OCI-LY1 (cell line): ENCODE measurements around the gene SELENOW.
A peak's percentile ranks its signal among the peaks of the same experiment; 100 is the strongest.
"Not testable (repeated sequence)": the region's sequence is repeated elsewhere in the genome, so short reads cannot be mapped to it uniquely, and the experiment has no call there.

Experiments
- H2AFZ ChIP-seq: fragments of 200-600 bp; sonication (generic), shearing (Covaris generic); 2 replicates; pipeline ENCODE4 v1.6.0; 2014; ENCODE audit warnings: antibody characterized with exemption, mild to moderate bottlenecking, low read length
- H3F3A ChIP-seq: fragments of 200-600 bp; sonication (generic), shearing (Covaris generic); 2 replicates; pipeline ENCODE4 v1.6.0; 2014; ENCODE audit warnings: mild to moderate bottlenecking, antibody characterized with exemption, low read length, moderate library complexity; ENCODE audit not compliant: insufficient read depth
- H3K27ac ChIP-seq: fragments of 200-600 bp; sonication (generic); 2 replicates; pipeline ENCODE4 v1.5.1; 2014; ENCODE audit warnings: low read length, mixed run types, mild to moderate bottlenecking, low read depth; ENCODE audit not compliant: poor library complexity, severe bottlenecking
- H3K27me3 ChIP-seq: fragments of 200-600 bp; sonication (generic); 2 replicates; pipeline ENCODE4 v1.6.0; 2014; ENCODE audit warnings: antibody characterized with exemption, mild to moderate bottlenecking, low read length, moderate library complexity; ENCODE audit not compliant: insufficient read depth
- H3K36me3 ChIP-seq: fragments of 200-600 bp; sonication (generic); 2 replicates; pipeline ENCODE4 v1.6.1; 2014; ENCODE audit warnings: mild to moderate bottlenecking, antibody characterized with exemption, low read length, moderate library complexity, mixed read lengths; ENCODE audit not compliant: insufficient read depth
- H3K4me1 ChIP-seq: fragments of 200-600 bp; sonication (generic); 2 replicates; pipeline ENCODE4 v1.5.1; 2014; ENCODE audit warnings: mild to moderate bottlenecking, low read length, moderate library complexity; ENCODE audit not compliant: insufficient read depth, severe bottlenecking
- H3K4me2 ChIP-seq: fragments of 200-600 bp; sonication (generic), shearing (Covaris generic); 2 replicates; pipeline ENCODE4 v1.6.1; 2014; ENCODE audit warnings: low read length
- H3K4me3 ChIP-seq: fragments of 200-600 bp; sonication (generic); 2 replicates; pipeline ENCODE4 v1.5.1; 2014; ENCODE audit warnings: low read length, low read depth, mild to moderate bottlenecking, mixed read lengths; ENCODE audit not compliant: poor library complexity, severe bottlenecking
- H3K79me2 ChIP-seq: fragments of 200-600 bp; shearing (Covaris generic); 2 replicates; pipeline ENCODE4 v1.6.1; 2016; ENCODE audit warnings: mixed run types, low read length, mixed read lengths; ENCODE audit not compliant: insufficient read depth
- H3K9ac ChIP-seq: fragments of 200-600 bp; sonication (generic), shearing (Covaris generic); 2 replicates; pipeline ENCODE4 v1.6.1; 2014; ENCODE audit warnings: mild to moderate bottlenecking, low read length, mixed read lengths
- H3K9me2 ChIP-seq: fragments of 200-600 bp; sonication (generic), shearing (Covaris generic); 2 replicates; pipeline ENCODE4 v1.6.1; 2014; ENCODE audit warnings: low read depth, mild to moderate bottlenecking, low read length, mixed read lengths
- H3K9me3 ChIP-seq: fragments of 200-600 bp; shearing (Covaris generic); 2 replicates; pipeline ENCODE4 v1.6.1; 2014; ENCODE audit warnings: low read length, mixed read lengths
- H4K20me1 ChIP-seq: fragments of 200-600 bp; sonication (generic), shearing (Covaris generic); 2 replicates; pipeline ENCODE4 v1.6.0; 2016; ENCODE audit warnings: mild to moderate bottlenecking, low read length; ENCODE audit not compliant: insufficient read depth
- EZH2 ChIP-seq: fragments of 200-600 bp; sonication (generic), shearing (Covaris generic); IDR thresholded peaks from 2 replicates; pipeline ENCODE4 v1.8.0; 2017; ENCODE audit warnings: borderline replicate concordance, mixed run types, mild to moderate bottlenecking, antibody characterized with exemption, low read length, moderate library complexity, mixed read lengths
- TF ChIP-seq, protein P1 (sequence below): fragments of 200-600 bp; sonication (generic), shearing (Covaris generic); IDR thresholded peaks from 2 replicates; pipeline ENCODE4 v1.5.1; 2017; ENCODE audit warnings: mild to moderate bottlenecking, antibody characterized with exemption, low read length, moderate library complexity, mixed read lengths

SELENOW gene

DNA sequence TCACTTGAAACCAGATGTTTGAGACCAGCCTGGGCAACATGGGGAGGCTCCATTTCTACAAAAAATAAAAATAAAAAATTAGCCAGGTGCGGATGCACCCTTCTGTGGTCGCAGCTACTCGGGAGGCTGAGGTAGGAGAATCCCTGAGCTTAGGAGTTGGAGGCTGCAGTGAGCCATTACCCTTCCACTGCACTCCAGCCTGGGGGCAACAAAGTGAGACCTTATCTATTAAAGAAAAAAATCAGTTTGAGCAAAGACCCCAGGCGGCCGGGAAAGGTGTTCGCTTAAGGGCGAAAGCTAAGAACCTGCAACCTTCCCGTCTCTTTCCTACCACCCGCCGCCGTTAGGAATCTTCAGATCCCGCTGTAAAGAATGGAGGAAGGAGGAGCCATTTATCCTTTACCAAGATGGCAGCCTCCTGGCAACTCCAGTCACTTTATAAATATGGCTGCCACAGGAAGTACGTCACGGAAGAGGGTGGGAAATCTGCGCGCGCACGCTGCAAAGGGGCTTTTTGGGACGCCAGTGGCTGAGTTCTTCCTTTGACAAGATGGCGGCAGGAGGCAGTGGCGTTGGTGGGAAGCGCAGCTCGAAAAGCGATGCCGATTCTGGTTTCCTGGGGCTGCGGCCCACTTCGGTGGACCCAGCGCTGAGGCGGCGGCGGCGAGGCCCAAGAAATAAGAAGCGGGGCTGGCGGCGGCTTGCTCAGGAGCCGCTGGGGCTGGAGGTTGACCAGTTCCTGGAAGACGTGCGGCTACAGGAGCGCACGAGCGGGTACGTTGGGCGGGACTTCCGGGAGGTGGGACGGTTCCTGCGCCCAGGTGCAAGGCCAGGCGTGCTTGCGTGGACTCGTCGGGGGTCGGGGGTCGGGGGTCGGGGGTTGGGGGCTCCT, 33.2 kb upstream of the SELENOW start, which contains the start of gene NOP53:
NOP53 (plus strand) TSS at position 537 of the 892 bp plus-strand sequence; CDS start at position 551, 14 bp downstream.
- Histone ChIP-seq H3K4me3 (peak within 1 kb of the TSS; percentile 94), H2AFZ (peak within 1 kb of the TSS; percentile 87; the same call in 1 of the 2 replicates), H3K4me2 (peak within 1 kb of the TSS; percentile 77), H3K4me1 (peaks cover 48% of the 10 kb centered on the region), H3K27ac (peak within 1 kb of the TSS; percentile 77), H3K9me2 (no peaks in the 10 kb centered on the region), H3K27me3 (no peaks in the 10 kb centered on the region), H3K9ac (peak within 1 kb of the TSS; percentile 90), H3K36me3 (peaks cover 33% of the 10 kb centered on the region), H3K79me2 (peaks cover 11% of the 10 kb centered on the region; the same call in 1 of the 2 replicates), H3F3A (no peaks in the 10 kb centered on the region), H3K9me3 (no peaks in the 10 kb centered on the region), H4K20me1 (no peaks in the 10 kb centered on the region)
- TF ChIP-seq, protein P1, sequence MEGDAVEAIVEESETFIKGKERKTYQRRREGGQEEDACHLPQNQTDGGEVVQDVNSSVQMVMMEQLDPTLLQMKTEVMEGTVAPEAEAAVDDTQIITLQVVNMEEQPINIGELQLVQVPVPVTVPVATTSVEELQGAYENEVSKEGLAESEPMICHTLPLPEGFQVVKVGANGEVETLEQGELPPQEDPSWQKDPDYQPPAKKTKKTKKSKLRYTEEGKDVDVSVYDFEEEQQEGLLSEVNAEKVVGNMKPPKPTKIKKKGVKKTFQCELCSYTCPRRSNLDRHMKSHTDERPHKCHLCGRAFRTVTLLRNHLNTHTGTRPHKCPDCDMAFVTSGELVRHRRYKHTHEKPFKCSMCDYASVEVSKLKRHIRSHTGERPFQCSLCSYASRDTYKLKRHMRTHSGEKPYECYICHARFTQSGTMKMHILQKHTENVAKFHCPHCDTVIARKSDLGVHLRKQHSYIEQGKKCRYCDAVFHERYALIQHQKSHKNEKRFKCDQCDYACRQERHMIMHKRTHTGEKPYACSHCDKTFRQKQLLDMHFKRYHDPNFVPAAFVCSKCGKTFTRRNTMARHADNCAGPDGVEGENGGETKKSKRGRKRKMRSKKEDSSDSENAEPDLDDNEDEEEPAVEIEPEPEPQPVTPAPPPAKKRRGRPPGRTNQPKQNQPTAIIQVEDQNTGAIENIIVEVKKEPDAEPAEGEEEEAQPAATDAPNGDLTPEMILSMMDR, result no peak
- no peak for TF ChIP-seq EZH2

DNA sequence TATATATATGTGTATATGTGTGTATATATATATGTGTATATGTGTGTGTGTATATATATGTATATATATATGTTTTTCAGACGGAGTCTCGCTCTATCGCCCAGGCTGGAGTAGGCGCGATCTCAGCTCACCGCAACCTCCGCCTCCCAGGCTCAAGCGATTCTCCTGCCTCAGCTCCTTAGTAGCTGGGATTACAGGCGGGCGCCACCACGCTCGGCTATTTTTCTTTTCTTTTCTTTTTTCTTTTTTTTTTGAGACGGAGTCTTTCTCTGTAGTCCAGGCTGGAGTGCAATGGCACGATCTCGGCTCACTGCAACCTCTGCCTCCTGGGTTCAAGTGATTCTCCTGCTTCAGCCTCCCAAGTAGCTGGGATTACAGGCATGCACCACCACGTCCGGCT, 32.4 kb upstream of the SELENOW start:
- not testable (repeated sequence) for H3K27ac ChIP-seq, H2AFZ ChIP-seq
- H3K9ac ChIP-seq, result peak overlapping the region; percentile 90

DNA sequence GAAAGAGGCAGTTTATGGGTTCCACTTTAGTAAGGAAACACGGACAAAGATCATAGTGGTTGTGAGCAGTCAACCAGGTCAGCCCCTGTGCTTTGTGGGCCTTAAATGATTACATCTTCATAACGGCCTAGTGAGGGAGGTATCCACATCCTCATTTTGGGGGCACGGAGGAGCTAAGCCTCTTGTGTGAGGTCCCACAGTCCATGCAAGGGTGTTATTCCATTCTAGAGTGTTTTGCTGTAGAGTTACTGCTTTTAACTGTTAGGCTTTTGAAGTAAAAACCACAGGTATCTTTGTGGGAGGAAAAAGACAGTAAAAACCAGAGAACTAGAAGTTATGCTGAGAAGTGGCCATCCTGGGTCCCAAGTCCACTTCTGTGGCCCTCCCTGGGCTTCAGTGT, 29.2 kb upstream of the SELENOW start:
- Histone ChIP-seq H2AFZ (no peak overlapping the region), H3K9me2 (no peaks in the 10 kb centered on the region), H3F3A (no peaks in the 10 kb centered on the region), H3K9ac (no peak overlapping the region), H3K27me3 (no peaks in the 10 kb centered on the region), H3K36me3 (peaks cover 70% of the 10 kb centered on the region), H4K20me1 (no peaks in the 10 kb centered on the region), H3K79me2 (peaks cover 11% of the 10 kb centered on the region; the same call in 1 of the 2 replicates), H3K4me2 (peak overlapping the region; percentile 43; the same call in 1 of the 2 replicates), H3K4me1 (peaks cover 34% of the 10 kb centered on the region), H3K27ac (peak overlapping the region; percentile 60), H3K9me3 (no peaks in the 10 kb centered on the region), H3K4me3 (peak overlapping the region; percentile 15)
- TF ChIP-seq EZH2, result no peak
- TF ChIP-seq, protein P1, result no peak

More for the DNA sequence above, 32.4 kb upstream of the SELENOW start:
- H3K4me1 ChIP-seq, result peaks cover 48% of the 10 kb centered on the region
- H3K9me2 ChIP-seq, H3K27me3 ChIP-seq, H3F3A ChIP-seq, H3K9me3 ChIP-seq, H4K20me1 ChIP-seq: not testable (repeated sequence)
- H3K4me3 ChIP-seq, result peak overlapping the region; percentile 94
- H3K79me2 ChIP-seq, result peaks cover 11% of the 10 kb centered on the region; the same call in 1 of the 2 replicates
- H3K36me3 ChIP-seq, result peaks cover 41% of the 10 kb centered on the region
- H3K4me2 ChIP-seq, result peak overlapping the region; percentile 77
